Activated CD4-positive, alpha-beta memory T cell treated with anti-CD3 and anti-CD28 coated beads, Interleukin-2, amount 10 ng/mL, durations not matched to agents 7 days and 5 days (primary cell): ENCODE measurements around the gene FAM43A. TPM values are rescaled to one million over a fixed set of nuclear protein-coding genes. Genes with fewer than 3 reads are reported as not detected.
A peak's percentile ranks its signal among the peaks of the same experiment; 100 is the strongest.

ENCODE experiments used
- CTCF ChIA-PET: fragments of 350-600 bp; sonication (Branson Sonifier 250); formaldehyde crosslinking; loops from one replicate; lab custom pipeline; 2021; ENCODE audit warnings: antibody characterized with exemption, inconsistent platforms; lab: Charles Lee
- POLR2A ChIA-PET: fragments of 350-600 bp; sonication (Branson Sonifier 250); formaldehyde crosslinking; loops from one replicate; lab custom pipeline; 2021; ENCODE audit warnings: antibody characterized with exemption; lab: Charles Lee
- DNase-seq: peaks from one replicate; pipeline ENCODE4 v3.0.0-alpha.2; 2020
- H3K27ac Mint-ChIP-seq: one replicate; pipeline ENCODE4 v1.8.0; 2021; ENCODE audit warnings: mild to moderate bottlenecking, mixed read lengths
- H3K27me3 Mint-ChIP-seq: one replicate; pipeline ENCODE4 v1.8.0; 2021; ENCODE audit warnings: mixed read lengths
- H3K36me3 Mint-ChIP-seq: one replicate; pipeline ENCODE4 v1.8.0; 2021; ENCODE audit warnings: low read depth, mixed read lengths
- H3K4me1 Mint-ChIP-seq: one replicate; pipeline ENCODE4 v1.8.0; 2021; ENCODE audit warnings: mixed read lengths
- H3K4me3 Mint-ChIP-seq: one replicate; pipeline ENCODE4 v1.8.0; 2021; ENCODE audit warnings: mild to moderate bottlenecking, mixed read lengths
- H3K9me3 Mint-ChIP-seq: one replicate; pipeline ENCODE4 v1.8.0; 2021; ENCODE audit warnings: mixed read lengths
- total RNA-seq, 2 experiments: library from RNA; stranded (reverse); gene quantifications; one replicate each; pipeline ENCODE4 v1.2.3, GENCODE V29; 2021

FAM43A gene, protein sequence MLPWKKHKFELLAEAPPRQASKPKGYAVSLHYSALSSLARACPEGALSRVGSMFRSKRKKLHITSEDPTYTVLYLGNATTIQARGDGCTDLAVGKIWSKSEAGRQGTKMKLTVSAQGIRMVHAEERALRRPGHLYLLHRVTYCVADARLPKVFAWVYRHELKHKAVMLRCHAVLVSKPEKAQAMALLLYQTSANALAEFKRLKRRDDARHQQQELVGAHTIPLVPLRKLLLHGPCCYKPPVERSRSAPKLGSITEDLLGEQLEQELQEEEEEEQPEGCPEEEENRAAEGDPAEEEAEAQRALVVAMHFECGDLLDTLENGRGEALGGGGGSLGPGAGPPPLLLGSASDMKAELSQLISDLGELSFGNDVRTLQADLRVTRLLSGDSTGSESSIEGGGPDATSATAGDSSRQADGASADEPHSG
- total RNA-seq, result 1 to 10 TPM; 4.3 TPM

GRCh38 chr3:194685718-194686413 lies at the start of gene FAM43A:
FAM43A (plus strand) TSS chr3:194685883; CDS start chr3:194686827, 944 bp downstream.
- ChIA-PET POLR2A (interaction anchor here (0.6 to 4.1 kb wide), 8 partner anchors 12 to 851 kb away, joined by 3 to 71 read pairs (median 3); partner anchors contain the start of gene LSG1), CTCF (interaction anchor here (1.0 to 8.9 kb wide), 4 partner anchors 13 to 575 kb away, joined by 4 to 232 read pairs (median 8); partner anchors contain the start of gene LSG1)
- H3K9me3 Mint-ChIP-seq, result no peaks in the 10 kb centered on the region
- H3K27me3 Mint-ChIP-seq, result peaks cover 47% of the 10 kb centered on the region
- H3K4me3 Mint-ChIP-seq, result peak within 1 kb of the TSS; percentile 90
- peak; percentile 85 for DNase-seq
- H3K36me3 Mint-ChIP-seq, result peaks cover 2% of the 10 kb centered on the region
- peaks cover 59% of the 10 kb centered on the region for H3K4me1 Mint-ChIP-seq
- H3K27ac Mint-ChIP-seq, result peak within 1 kb of the TSS; percentile 73

- CTCF ChIA-PET, result interaction anchor here (1.1 kb wide), 1 partner anchor 51 kb away, joined by 3 read pairs; no protein-coding TSS in a partner anchor
- Mint-ChIP-seq H3K27me3 (no peaks in the 10 kb centered on the region), H3K4me3 (no peak overlapping the region), H3K27ac (no peak overlapping the region), H3K4me1 (peaks cover 20% of the 10 kb centered on the region), H3K9me3 (no peaks in the 10 kb centered on the region), H3K36me3 (peaks cover 21% of the 10 kb centered on the region)
- POLR2A ChIA-PET, result no interaction called here
- no peak for DNase-seq
These were observed 48.6 kb upstream of the FAM43A start for GRCh38 chr3:194637066-194637465.

DNA sequence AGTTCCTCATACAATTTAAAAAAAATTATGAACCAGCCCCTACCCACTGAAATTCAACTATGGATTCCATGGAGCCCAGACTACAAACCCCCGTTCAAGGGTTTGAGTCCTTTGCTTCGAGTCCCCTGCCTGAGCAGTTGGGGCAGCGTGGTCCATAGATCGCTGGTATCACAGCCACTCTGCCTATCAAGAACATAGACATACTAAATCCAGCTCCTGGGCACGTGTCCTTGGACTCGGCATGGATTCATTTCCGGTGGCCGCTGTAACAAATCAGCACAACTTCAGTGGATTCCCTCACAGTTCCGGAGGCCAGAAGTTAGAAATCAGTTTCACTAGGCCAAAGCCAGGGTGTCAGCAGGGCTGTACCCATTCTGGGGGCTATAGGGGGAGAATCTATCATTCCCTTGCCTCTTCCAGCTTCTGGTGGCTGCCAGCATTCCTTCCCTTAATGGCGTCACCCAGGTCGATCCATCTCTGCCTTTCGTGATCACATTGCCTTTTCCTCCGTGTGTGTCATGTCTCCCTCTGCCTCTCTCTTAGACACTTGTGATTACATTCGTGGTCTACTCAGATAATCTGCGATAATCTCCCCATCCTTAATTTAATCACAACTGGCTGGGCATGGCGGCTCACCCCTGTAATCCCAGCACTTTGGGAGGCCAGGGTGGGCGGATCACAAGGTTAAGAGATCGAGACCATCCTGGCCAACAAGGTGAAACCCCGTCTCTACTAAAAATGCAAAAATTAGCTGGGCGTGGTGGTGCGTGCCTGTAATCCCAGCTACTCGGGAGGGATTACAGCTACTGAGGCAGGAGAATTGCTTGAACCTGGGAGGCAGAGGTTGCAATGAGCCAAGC lies 47.9 kb upstream of the FAM43A start:
- H3K4me3 Mint-ChIP-seq, result no peak overlapping the region
- H3K36me3 Mint-ChIP-seq, result peaks cover 25% of the 10 kb centered on the region
- H3K4me1 Mint-ChIP-seq, result peaks cover 17% of the 10 kb centered on the region
- H3K27ac Mint-ChIP-seq, result no peak overlapping the region
- DNase-seq, result no peak
- POLR2A ChIA-PET, result interaction anchor here (1.1 kb wide), 1 partner anchor 34 kb away, joined by 3 read pairs; the partner anchor contains the start of gene LSG1
- no peaks in the 10 kb centered on the region for H3K9me3 Mint-ChIP-seq
- H3K27me3 Mint-ChIP-seq, result no peaks in the 10 kb centered on the region
- CTCF ChIA-PET, result no interaction called here

GRCh38 chr3:194638991-194639605 lies 46.6 kb upstream of the FAM43A start:
- Mint-ChIP-seq H3K27me3 (no peaks in the 10 kb centered on the region), H3K4me3 (no peak overlapping the region), H3K36me3 (peaks cover 30% of the 10 kb centered on the region), H3K9me3 (no peaks in the 10 kb centered on the region), H3K27ac (no peak overlapping the region), H3K4me1 (peaks cover 11% of the 10 kb centered on the region)
- ChIA-PET POLR2A (interaction anchor here (1.1 kb wide), 2 partner anchors 33 kb away, joined by 3 read pairs; partner anchors contain the start of gene LSG1), CTCF (interaction anchor here (0.9 to 1.3 kb wide), 2 partner anchors 10 to 219 kb away, joined by 3 to 4 read pairs; no protein-coding TSS in a partner anchor)
- no peak for DNase-seq

DNA sequence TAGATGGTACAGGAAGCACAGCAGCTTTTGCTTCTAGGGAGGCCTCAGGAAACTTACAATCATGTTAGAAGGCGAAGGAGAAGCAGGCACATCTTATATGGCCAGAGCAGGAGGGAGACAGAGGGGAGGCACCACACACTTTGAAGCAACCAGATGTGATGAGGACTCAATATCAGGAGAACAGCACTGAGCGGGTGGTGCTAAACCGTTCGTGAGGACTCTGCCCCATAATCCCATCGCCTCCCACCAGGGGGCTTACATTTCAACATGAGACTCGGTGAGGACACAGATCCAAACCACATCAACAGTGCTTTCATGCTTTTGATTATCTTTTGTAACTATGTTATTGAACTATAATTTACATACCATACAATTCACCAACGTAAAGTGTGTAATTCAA lies 44.9 kb upstream of the FAM43A start:
- H3K9me3 Mint-ChIP-seq, result no peaks in the 10 kb centered on the region
- no peaks in the 10 kb centered on the region for H3K27me3 Mint-ChIP-seq
- POLR2A ChIA-PET, result no interaction called here
- CTCF ChIA-PET, result interaction anchor here (1.5 kb wide), 1 partner anchor 31 kb away, joined by 3 read pairs; no protein-coding TSS in a partner anchor
- H3K4me3 Mint-ChIP-seq, result no peak overlapping the region
- no peak for DNase-seq
- H3K36me3 Mint-ChIP-seq, result peaks cover 43% of the 10 kb centered on the region
- peaks cover 9% of the 10 kb centered on the region for H3K4me1 Mint-ChIP-seq
- no peak overlapping the region for H3K27ac Mint-ChIP-seq

DNA sequence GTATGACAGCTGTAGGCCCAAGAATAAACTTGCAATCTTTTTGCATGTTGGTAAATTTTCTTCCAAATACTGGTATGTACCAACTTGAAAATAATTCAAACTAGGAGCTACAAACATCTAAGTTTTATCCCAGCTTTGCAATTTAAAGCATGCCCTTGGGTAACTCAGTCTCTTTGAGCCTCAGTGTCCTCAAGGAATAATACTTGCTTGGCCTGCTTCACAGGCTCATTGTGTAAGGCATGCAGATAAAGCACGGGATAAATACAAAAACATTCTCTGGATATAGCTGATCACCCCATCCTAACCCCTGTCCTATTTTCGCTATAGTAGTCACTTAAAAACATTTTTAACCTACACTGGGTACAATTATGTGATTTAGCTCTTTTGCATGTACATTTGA lies 42.9 kb upstream of the FAM43A start:
- peaks cover 52% of the 10 kb centered on the region for H3K36me3 Mint-ChIP-seq

GRCh38 chr3:194647747-194648146 lies 37.9 kb upstream of the FAM43A start:
- Mint-ChIP-seq H3K9me3 (no peaks in the 10 kb centered on the region), H3K27ac (no peak overlapping the region), H3K4me1 (no peaks in the 10 kb centered on the region), H3K27me3 (no peaks in the 10 kb centered on the region), H3K36me3 (peaks cover 66% of the 10 kb centered on the region), H3K4me3 (no peak overlapping the region)
- ChIA-PET POLR2A (no interaction called here), CTCF (interaction anchor here (0.7 kb wide), 1 partner anchor 62 kb away, joined by 3 read pairs; no protein-coding TSS in a partner anchor)
- no peak for DNase-seq

More for the DNA sequence above, 42.9 kb upstream of the FAM43A start:
- Mint-ChIP-seq H3K27ac (no peak overlapping the region), H3K9me3 (no peaks in the 10 kb centered on the region), H3K27me3 (no peaks in the 10 kb centered on the region), H3K4me1 (peaks cover 2% of the 10 kb centered on the region), H3K4me3 (no peak overlapping the region)
- ChIA-PET CTCF (interaction anchor here (1.2 to 2.2 kb wide), 3 partner anchors 9 to 299 kb away, joined by 4 to 14 read pairs (median 11); partner anchors contain the start of genes LSG1 and TMEM44), POLR2A (interaction anchor here (0.6 to 2.0 kb wide), 2 partner anchors 9 to 613 kb away, joined by 4 to 6 read pairs; partner anchors contain the start of gene TMEM44)
- no peak for DNase-seq

GRCh38 chr3:194654443-194654842 lies 31.2 kb upstream of the FAM43A start:
- peaks cover 25% of the 10 kb centered on the region for H3K4me1 Mint-ChIP-seq
- no peaks in the 10 kb centered on the region for H3K27me3 Mint-ChIP-seq
- DNase-seq, result no peak
- H3K4me3 Mint-ChIP-seq, result peak overlapping the region; percentile 19
- peaks cover 82% of the 10 kb centered on the region for H3K36me3 Mint-ChIP-seq
- CTCF ChIA-PET, result interaction anchor here (0.9 to 1.1 kb wide), 2 partner anchors 15 to 17 kb away, joined by 3 read pairs; partner anchors contain the start of gene LSG1
- no peaks in the 10 kb centered on the region for H3K9me3 Mint-ChIP-seq
- H3K27ac Mint-ChIP-seq, result peak overlapping the region; percentile 87
- POLR2A ChIA-PET, result interaction anchor here (1.1 to 1.3 kb wide), 2 partner anchors 11 to 18 kb away, joined by 3 to 4 read pairs; partner anchors contain the start of gene LSG1

- ChIA-PET POLR2A (interaction anchor here (0.7 kb wide), 1 partner anchor 861 kb away, joined by 3 read pairs; no protein-coding TSS in a partner anchor), CTCF (interaction anchor here (2.1 kb wide), 1 partner anchor 14 kb away, joined by 9 read pairs; the partner anchor contains the start of gene LSG1)
- H3K4me3 Mint-ChIP-seq, result no peak overlapping the region
- H3K9me3 Mint-ChIP-seq, result no peaks in the 10 kb centered on the region
- H3K4me1 Mint-ChIP-seq, result peaks cover 30% of the 10 kb centered on the region
- no peak overlapping the region for H3K27ac Mint-ChIP-seq
- H3K27me3 Mint-ChIP-seq, result no peaks in the 10 kb centered on the region
- DNase-seq, result no peak
- H3K36me3 Mint-ChIP-seq, result peaks cover 66% of the 10 kb centered on the region
These were observed 28.2 kb upstream of the FAM43A start for GRCh38 chr3:194657439-194657838.

- POLR2A ChIA-PET, result interaction anchor here (4.6 kb wide), 1 partner anchor 12 kb away, joined by 18 read pairs; the partner anchor contains the start of gene LSG1
- Mint-ChIP-seq H3K36me3 (peaks cover 57% of the 10 kb centered on the region), H3K4me3 (no peak overlapping the region)
These were observed 27.0 kb upstream of the FAM43A start for GRCh38 chr3:194658477-194659242.

More at GRCh38 chr3:194658477-194659242, 27.0 kb upstream of the FAM43A start:
- DNase-seq, result no peak
- peaks cover 29% of the 10 kb centered on the region for H3K4me1 Mint-ChIP-seq
- CTCF ChIA-PET, result interaction anchor here (1.0 to 2.1 kb wide), 3 partner anchors 13 to 24 kb away, joined by 4 to 9 read pairs (median 6); partner anchors contain the start of gene LSG1
- H3K9me3 Mint-ChIP-seq, result no peaks in the 10 kb centered on the region
- peak overlapping the region; percentile 3 for H3K27ac Mint-ChIP-seq
- H3K27me3 Mint-ChIP-seq, result no peaks in the 10 kb centered on the region
